GM18907 (cell line): ENCODE results near the gene LDLR.

Experiments used
- ATAC-seq: cut with Tn5 transposase; IDR thresholded peaks from one replicate; pipeline ENCODE4 v1.9.1; 2021; ENCODE audit warnings: mild to moderate bottlenecking, moderate library complexity; ENCODE audit not compliant: unreplicated experiment

Gene LDLR

DNA sequence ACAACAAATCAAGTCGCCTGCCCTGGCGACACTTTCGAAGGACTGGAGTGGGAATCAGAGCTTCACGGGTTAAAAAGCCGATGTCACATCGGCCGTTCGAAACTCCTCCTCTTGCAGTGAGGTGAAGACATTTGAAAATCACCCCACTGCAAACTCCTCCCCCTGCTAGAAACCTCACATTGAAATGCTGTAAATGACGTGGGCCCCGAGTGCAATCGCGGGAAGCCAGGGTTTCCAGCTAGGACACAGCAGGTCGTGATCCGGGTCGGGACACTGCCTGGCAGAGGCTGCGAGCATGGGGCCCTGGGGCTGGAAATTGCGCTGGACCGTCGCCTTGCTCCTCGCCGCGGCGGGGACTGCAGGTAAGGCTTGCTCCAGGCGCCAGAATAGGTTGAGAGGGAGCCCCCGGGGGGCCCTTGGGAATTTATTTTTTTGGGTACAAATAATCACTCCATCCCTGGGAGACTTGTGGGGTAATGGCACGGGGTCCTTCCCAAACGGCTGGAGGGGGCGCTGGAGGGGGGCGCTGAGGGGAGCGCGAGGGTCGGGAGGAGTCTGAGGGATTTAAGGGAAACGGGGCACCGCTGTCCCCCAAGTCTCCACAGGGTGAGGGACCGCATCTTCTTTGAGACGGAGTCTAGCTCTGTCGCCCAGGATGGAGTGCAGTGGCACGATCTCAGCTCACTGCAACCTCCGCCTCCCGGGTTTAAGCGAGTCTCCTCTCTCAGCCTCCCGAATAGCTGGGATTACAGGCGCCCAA is at the start of gene LDLR:
TSS of gene LDLR (plus strand) at position 210 of the 760 bp plus-strand sequence. CDS start at position 296, 86 bp downstream.
- peak; percentile 38 for ATAC-seq

DNA sequence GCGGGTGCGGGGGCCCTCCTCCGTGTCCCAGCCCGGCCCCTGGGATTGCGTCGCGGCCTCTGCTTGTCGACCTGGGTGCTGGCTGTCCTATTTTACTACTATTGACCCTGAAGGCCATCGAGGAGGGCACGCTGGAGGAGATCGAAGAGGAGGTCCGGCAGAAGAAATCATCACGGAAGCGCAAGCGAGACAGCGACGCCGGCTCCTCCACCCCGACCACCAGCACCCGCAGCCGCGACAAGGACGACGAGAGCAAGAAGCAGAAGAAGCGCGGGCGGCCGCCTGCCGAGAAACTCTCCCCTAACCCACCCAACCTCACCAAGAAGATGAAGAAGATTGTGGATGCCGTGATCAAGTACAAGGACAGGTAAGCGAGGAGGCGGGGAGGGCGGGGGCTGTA is 48.1 kb upstream of the LDLR start:
- ATAC-seq, result no peak

DNA sequence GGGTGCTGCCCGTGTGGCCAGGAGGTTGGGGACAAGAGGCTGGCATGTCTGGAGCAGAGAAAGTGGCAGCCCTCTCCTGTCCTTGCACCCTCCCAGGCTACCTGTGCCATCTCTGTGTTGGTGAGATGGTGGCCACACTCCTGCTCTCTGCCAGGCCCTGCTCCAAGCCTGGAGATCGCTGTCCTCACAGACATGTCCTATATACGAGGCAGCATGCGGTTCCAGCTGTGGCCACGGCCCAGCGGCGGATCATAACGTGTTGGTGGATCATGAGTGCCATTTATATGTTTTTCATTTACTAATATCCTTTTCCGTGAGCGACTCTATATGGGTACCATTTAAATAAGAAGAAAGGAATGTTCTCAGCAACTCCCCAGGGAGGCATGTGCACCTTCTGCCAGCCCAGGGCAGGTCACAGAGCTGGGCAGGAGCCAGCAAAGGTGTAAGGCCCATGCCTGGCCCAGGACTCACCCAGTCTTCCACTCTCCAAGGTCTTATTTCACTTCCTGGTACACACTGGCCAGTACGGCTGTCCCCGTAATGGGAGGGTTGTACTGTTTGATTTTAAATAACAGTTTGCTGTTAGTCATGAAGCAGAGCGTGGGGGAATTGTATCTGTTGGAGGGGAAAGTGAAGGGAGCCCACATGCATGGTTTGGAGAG is 47.2 kb upstream of the LDLR start:
- no peak for ATAC-seq

DNA sequence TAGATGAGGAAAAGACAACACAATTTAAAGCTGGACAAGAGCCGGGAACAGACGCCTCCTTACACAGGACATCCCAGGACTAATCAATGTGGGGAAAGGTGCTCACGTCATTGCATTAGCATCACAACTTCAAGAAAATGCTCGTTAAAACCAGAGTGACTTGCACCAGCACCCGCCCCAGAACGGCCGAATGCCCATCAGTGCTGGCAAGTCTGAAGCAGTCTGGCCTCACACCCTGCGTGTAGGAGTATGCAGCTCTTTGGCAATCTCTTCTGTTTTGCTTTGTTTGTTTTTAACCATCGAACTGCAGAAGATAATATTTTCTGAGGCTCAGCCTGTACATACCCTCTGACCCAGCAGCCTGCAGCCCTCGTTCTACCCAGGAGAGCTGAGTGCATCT is 44.8 kb upstream of the LDLR start:
- ATAC-seq, result no peak

DNA sequence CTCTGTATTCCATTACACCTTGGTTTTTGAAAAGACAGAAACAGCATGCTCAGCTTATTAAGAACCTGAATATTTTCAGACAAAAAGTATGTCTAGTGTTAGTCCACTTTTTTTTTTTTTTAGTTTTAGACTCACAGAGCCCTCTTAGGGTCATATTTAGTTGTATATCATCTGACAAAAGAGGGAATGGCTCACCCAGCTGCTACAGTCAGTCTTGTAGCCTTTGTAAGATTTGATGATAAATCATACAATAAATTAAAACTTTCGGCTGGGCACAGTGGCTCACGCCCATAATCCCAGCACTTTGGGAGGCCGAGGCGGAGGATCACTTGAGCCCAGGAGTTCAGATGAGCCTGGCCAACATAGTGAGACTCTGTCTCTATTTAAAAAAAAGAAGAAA is 43.7 kb upstream of the LDLR start:
- no peak for ATAC-seq

DNA sequence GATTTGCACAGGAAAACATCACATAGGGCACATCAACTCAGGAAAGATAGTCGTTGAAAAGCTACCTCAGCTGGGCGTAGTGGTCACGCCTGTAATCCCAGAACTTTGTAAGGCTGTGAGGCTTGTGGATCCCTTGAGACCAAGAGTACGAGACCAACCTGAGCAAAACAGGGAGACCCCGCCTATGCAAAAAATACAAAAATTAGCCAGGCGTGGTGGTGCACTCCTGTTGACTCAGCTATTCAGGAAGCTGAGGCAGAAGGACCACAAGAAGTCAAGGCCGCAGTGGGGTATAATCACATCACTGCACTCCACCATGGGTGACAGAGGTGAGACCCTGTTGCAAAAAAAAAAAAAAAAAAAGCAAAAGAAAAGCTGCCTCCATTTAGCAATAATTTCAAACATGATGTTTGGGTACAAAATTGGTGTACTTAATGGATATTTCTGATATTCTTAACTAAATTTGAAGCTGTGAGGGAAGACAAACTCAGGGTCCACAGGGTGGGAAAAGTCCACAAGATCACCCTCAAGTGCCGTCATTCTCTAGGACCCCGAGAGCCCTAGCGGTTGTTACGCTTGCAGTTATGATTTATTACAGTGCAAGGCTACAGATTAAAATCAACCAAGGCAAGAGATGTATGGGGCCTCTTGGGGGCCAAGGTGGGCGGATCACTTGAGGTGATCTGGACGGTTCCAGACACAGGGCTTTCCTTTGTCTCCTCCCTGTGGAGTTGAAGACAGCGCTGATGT is 42.5 kb upstream of the LDLR start:
- no peak for ATAC-seq

DNA sequence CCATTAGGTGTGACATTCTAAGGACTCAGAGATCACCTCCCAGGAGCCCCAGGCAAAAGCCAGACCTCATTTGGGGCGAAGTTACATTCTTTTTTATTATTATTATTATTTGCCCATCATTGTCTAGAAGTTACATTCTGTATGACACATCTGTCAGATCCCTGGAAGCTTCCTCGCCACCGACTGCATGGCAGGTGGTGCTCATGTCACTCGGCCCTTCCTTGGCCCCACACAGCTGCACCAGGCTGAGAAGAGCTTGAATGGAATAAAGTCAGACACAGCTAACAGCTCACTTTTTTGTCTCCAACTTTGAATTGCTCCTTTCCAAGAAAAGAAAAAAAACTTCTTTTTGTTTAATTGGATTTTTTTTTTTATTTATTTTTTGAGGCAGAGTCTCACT is 41.4 kb upstream of the LDLR start:
- ATAC-seq, result no peak

DNA sequence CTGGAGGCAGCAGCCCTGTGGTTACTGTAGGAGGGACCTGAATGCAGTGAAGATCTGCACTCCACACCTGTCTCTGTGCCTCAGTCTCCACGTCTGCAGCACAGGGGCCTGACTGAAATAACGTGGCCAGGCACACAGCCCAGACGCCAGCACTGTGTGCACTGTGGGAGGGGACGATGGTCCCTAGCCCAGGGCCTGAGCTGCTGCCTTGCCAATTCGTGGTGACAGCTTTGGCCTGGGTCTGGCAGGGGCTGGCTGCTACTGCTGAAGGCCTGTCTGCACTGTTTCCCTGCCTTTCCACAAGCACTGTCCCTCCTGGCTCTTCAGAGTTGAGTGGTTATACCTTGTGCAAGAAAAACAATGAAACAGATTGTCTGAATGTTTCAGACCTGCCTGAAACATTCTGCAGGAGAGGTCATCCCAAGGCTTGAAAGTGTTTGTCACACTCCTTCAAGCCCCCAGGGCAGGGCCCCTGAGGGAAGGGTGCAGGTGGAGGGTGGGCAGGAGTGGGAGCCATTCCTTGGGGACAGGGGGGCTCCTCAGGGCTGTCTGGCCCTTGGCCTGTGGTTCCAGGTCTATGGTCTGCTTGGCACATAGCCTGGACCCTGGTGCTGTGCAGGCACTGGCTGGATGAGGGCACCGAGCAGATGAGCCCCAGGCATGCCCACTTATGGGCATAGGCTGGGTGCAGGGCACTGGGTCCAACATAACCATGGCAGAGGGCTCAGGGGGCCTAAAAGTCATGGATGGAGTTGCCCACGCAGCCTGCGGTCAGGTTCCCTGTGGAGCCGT is 38.7 kb upstream of the LDLR start:
- no peak for ATAC-seq

DNA sequence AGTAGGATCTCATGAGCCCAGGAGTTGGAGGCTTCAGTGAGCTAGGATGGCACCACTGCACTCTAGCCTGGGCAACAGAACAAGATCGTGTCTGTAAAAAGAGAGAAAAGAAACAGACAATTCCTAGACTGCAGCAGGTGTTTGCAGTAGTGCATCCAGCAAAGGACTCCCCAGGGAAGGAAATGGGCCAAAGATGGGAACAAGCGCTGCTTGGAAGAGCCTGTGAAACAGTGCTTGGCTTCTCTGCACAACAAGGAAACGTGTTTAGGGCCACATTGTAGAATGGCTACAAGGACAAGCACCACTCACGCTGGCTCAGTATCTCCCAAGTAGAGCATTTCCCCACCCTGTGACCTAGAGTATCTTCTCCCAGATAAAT is 35.5 kb upstream of the LDLR start:
- no peak for ATAC-seq

DNA sequence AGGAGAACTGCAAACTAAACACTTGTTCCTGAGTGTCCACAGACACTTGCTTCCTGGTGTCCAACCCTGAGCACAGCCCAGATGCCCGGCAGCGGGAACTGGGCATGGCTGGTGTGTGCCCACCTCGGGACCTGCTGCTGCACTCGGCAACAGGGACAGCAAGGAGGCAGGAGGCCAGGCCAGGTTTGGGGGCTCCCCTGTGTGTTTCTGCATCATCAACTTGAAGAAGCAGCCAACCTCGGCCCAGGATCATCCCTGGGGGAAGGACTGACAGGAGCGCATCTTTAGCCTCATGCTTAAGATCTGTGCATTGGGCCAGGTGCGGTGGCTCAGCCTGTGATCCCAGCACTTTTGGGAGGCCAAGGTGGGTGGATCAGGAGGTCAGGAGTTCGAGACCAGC is 35.1 kb upstream of the LDLR start:
- ATAC-seq, result no peak

DNA sequence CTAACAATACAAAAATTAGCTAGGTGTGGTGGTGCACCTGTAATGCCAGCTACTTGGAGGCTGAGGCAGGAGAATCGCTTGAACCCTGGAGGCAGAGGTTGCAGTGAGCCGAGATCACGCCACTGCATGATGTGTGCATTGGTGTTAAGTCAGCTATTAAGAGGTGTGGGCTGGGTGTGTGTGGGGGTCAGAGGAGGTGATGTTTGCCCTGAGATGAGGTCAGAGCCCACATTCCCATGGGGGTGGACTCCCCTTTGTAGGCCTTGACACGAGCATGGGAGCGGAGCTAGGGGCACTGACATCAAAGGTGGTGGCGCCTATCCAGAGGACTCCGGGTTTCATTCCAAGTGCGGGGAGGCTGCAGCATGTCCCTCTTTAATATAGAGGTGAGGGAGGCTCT is 34.6 kb upstream of the LDLR start:
- no peak for ATAC-seq

DNA sequence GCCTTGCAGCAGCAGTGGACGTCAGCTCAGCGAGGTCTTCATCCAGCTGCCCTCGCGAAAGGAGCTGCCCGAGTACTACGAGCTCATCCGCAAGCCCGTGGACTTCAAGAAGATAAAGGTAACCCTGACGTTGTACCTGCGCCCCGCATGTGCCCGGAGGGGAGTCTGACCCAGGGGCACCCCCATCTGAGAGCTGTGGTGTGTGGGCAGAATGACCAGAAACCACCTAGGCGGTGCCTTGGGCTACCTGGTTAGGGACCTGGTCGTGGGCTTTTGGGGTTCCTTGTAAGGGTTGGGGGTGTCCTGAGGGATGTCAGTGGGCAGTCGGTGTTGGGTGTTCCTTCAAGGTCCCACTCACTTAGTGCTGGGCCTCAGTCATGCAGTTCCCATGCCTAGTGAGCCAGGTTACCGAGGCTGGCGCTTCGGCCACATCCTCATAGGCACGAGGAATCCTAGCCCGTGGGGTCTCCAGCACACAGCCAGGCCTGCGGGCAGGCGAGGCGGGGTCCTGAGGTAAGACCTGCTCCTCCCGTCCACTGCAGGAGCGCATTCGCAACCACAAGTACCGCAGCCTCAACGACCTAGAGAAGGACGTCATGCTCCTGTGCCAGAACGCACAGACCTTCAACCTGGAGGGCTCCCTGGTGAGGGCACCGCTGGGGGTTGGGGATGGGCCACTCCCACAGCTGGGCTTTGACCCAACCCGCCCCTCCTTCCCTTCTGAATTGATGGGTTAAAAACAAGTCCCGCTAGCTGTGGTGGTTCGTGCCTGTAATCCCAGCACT is 30.8 kb upstream of the LDLR start:
- no peak for ATAC-seq

DNA sequence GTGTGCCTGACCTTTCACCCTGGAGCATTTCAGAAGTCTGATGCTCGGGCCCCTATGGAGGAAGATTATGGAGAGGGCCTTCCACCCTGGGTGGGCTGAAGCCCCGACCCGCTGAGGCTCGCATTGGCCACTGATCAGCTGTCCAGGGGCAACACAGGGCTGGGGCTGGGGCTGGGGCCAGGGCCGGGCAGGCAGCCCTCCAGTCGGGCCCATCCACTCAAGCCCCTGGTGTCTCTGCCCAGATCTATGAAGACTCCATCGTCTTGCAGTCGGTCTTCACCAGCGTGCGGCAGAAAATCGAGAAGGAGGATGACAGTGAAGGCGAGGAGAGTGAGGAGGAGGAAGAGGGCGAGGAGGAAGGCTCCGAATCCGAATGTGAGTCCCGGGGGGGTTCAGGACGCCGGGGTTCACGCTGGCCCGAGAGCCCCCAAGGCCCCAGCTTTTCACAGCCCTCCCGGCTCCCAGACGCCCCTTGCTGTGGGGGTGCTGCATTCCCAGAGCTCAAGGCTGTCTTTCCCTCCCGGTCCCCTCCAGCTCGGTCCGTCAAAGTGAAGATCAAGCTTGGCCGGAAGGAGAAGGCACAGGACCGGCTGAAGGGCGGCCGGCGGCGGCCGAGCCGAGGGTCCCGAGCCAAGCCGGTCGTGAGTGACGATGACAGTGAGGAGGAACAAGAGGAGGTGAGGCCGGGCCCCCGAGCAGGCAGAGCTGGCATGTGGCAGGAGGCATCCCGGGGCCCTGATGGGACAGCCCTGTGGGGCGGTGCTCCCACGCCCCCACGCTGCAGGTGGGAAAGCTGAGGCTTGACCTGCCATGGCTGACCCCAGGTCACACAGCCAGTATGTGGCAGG is 29.5 kb upstream of the LDLR start:
- ATAC-seq, result no peak

DNA sequence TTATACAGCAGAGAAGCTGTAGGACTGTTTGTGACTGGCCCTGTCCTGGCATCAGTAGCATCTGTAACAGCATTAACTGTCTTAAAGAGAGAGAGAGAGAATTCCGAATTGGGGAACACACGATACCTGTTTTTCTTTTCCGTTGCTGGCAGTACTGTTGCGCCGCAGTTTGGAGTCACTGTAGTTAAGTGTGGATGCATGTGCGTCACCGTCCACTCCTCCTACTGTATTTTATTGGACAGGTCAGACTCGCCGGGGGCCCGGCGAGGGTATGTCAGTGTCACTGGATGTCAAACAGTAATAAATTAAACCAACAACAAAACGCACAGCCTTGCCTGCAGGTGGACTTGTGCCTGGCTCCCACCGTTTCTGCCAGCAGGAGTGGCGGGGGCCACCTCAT is 27.3 kb upstream of the LDLR start:
- no peak for ATAC-seq

DNA sequence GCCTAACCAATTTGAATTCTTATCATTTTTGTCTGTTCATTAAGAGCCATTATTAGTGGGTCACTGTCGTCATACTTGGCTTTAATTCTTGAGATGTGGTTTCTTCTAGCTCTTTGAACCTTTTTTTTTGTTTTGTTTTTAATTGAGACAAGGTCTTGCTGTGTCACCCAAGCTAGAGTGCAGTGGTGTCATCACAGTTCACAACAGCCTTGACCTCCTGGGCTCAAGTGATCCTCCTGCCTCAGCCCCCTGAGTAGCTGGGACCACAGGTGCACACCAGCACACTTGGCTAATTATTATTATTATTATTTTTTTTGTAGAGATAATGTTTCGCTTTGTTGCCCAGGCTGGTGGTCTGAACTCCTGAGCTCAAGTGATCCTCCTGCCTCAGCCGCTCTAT is 25.8 kb upstream of the LDLR start:
- no peak for ATAC-seq

DNA sequence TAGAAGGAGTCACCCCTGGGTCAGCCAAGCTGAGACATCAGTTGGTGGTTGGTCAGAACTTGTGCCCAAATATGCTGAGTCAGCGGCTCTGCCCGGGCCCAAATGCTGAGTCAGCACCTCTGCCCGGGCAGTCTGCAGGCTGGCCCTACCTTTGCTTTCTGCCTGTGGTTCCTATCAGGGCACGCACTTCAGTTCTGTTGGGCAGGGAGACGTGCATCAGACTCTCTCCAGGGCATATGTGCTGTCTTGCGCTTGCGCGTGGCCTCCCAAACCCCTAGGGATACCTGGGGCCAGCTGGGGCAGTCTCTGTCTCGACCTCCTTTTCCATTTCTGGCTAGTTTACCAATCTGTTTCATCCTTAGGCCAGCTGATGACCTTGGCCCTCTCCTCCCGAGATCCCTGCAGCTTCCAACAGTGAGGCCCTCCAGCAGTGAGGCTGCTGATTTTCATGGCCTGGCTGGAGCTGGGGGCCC is 24.4 kb upstream of the LDLR start:
- ATAC-seq, result no peak

DNA sequence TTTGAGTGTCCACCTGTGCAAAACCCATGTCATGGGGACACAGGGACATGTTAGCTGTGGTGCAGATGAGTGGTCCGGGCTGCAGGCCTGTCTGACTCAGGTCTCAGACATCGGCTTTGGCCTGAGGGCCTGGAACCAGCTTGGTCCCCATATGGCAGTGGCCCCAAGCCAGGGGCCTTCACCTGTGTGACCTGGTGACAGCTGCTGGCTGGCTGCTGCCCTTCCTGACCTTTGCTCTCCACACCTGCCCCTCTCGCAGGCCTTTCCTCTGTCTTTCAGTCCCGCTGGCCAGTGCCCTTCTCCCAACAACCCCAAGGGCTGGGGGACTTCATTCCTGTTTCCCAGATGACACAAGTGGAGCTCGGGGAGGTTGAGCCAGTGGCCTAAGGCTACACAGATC is 22.9 kb upstream of the LDLR start:
- ATAC-seq, result no peak

DNA sequence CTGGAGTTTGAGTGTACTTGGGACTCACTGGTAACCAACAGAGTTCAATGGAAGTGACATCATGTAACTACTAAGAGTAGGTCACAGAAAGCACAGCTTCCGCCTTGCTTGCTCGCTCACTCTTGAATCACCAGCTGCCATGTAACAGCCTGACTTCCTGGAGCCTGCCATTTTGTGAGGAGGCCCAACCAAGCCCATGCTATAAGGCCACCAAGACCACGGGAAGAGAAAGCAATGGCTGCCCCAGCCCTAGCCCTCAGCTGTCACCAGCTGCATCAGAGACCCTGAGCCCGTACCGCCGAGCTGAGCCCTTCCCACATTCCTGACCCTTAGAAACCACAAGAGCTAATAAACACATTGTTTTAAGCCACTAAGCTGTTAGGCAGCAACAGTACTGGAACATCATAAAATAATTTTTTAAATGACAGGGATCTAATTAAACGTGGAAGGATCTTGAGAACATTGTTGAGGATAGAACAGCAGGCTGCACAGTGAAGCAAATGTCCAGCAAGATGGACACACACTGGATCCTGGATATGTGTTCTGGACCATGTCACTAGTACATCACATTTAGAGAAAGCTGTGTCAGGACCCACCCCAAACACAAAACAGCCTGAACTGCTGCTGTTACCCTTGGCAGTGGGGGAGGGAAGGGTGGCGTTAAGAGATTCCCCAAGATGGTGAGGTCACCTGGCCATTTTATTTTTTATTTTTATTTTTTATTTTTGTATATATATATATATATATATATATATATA is 21.7 kb upstream of the LDLR start:
- no peak for ATAC-seq

DNA sequence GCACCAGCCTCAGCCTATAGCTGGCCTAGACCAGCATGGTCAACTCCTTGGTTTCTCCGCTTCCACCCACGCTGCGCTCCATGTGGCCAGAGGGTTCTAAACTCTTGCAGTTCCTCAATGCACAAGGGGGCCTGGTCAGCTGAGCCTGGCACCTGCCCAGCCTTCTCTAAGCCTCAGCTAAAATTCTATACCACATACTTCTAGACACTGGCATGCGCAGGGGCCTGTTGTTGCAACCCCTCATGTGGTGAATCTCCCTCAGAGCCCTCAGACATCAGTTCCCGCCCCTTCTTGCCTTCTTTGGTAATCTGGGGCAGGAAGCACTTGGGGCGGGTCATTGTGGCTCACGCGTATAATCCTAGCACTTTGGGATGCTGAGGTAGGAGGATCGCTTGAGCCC is 19.7 kb upstream of the LDLR start:
- no peak for ATAC-seq
